ENCODE data around the gene PLXNA4.

Gene PLXNA4

GRCh38 chr7:132161976-132162375 lies 414.3 kb downstream of the PLXNA4 start:
- H3K27ac ChIP-seq (replicated peaks), result no peak overlapping the region
- H3K27me3 ChIP-seq (ENCODE audit: insufficient read depth, poor library complexity, severe bottlenecking), result no peaks in the 10 kb centered on the region
- no peak overlapping the region for H3K4me3 ChIP-seq (replicated peaks; ENCODE audit: insufficient read depth, low read length)
- TF ChIP-seq, protein P1, sequence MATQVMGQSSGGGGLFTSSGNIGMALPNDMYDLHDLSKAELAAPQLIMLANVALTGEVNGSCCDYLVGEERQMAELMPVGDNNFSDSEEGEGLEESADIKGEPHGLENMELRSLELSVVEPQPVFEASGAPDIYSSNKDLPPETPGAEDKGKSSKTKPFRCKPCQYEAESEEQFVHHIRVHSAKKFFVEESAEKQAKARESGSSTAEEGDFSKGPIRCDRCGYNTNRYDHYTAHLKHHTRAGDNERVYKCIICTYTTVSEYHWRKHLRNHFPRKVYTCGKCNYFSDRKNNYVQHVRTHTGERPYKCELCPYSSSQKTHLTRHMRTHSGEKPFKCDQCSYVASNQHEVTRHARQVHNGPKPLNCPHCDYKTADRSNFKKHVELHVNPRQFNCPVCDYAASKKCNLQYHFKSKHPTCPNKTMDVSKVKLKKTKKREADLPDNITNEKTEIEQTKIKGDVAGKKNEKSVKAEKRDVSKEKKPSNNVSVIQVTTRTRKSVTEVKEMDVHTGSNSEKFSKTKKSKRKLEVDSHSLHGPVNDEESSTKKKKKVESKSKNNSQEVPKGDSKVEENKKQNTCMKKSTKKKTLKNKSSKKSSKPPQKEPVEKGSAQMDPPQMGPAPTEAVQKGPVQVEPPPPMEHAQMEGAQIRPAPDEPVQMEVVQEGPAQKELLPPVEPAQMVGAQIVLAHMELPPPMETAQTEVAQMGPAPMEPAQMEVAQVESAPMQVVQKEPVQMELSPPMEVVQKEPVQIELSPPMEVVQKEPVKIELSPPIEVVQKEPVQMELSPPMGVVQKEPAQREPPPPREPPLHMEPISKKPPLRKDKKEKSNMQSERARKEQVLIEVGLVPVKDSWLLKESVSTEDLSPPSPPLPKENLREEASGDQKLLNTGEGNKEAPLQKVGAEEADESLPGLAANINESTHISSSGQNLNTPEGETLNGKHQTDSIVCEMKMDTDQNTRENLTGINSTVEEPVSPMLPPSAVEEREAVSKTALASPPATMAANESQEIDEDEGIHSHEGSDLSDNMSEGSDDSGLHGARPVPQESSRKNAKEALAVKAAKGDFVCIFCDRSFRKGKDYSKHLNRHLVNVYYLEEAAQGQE (IDR thresholded peaks at IDR 0.05; ENCODE audit: insufficient replicate concordance, low read depth), result no peak
- TF ChIP-seq SPI1 (IDR thresholded peaks at IDR 0.05; ENCODE audit: borderline replicate concordance, low read depth), result no peak
- no peak for TF ChIP-seq POLR2AphosphoS5 (IDR thresholded peaks at IDR 0.05; ENCODE audit: low read depth)
- no peak for TF ChIP-seq GABPA (IDR thresholded peaks at IDR 0.05; ENCODE audit: low read depth)
- TF ChIP-seq, protein P2, sequence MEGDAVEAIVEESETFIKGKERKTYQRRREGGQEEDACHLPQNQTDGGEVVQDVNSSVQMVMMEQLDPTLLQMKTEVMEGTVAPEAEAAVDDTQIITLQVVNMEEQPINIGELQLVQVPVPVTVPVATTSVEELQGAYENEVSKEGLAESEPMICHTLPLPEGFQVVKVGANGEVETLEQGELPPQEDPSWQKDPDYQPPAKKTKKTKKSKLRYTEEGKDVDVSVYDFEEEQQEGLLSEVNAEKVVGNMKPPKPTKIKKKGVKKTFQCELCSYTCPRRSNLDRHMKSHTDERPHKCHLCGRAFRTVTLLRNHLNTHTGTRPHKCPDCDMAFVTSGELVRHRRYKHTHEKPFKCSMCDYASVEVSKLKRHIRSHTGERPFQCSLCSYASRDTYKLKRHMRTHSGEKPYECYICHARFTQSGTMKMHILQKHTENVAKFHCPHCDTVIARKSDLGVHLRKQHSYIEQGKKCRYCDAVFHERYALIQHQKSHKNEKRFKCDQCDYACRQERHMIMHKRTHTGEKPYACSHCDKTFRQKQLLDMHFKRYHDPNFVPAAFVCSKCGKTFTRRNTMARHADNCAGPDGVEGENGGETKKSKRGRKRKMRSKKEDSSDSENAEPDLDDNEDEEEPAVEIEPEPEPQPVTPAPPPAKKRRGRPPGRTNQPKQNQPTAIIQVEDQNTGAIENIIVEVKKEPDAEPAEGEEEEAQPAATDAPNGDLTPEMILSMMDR (IDR thresholded peaks at IDR 0.05; ENCODE audit: insufficient read depth, low read length), result no peak
- DNase-seq (ENCODE audit: low read depth in 1 of 2, low spot score in 1 of 2), result no peak

DNA sequence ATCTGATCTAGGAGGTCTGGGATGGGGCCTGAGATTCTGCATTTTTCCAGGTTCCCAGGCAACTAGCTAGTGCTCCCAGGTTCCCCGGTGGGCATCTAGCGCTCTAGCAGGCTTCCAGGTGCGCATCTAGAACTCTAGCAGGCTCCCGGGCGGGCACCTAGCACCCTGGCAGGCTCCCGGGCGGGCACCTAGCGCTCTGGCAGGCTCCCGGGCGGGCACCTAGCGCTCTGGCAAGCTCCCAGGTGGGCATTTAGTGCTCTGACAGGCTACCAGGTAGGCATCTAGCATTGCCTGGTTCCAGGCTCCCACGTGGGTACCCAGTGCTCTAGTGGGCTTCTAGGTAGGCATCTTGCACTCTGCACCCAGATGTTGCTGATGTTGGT lies 414.7 kb downstream of the PLXNA4 start:
- no peak overlapping the region for H3K27ac ChIP-seq (replicated peaks)
- no peaks in the 10 kb centered on the region for H3K27me3 ChIP-seq (ENCODE audit: insufficient read depth, poor library complexity, severe bottlenecking)
- DNase-seq (ENCODE audit: low read depth in 1 of 2, low spot score in 1 of 2), result no peak
- H3K4me3 ChIP-seq (replicated peaks; ENCODE audit: insufficient read depth, low read length), result no peak overlapping the region
- TF ChIP-seq, protein P2 (IDR thresholded peaks at IDR 0.05; ENCODE audit: insufficient read depth, low read length), result no peak
- no peak for TF ChIP-seq POLR2AphosphoS5 (IDR thresholded peaks at IDR 0.05; ENCODE audit: low read depth)
- no peak for TF ChIP-seq SPI1 (IDR thresholded peaks at IDR 0.05; ENCODE audit: borderline replicate concordance, low read depth)
- TF ChIP-seq, protein P1 (IDR thresholded peaks at IDR 0.05; ENCODE audit: insufficient replicate concordance, low read depth), result no peak
- no peak for TF ChIP-seq GABPA (IDR thresholded peaks at IDR 0.05; ENCODE audit: low read depth)

GRCh38 chr7:132160611-132161532 lies 415.4 kb downstream of the PLXNA4 start:
- Histone ChIP-seq H3K27ac (replicated peaks) (no peak overlapping the region), H3K4me3 (replicated peaks; ENCODE audit: insufficient read depth, low read length) (no peak overlapping the region), H3K27me3 (ENCODE audit: insufficient read depth, poor library complexity, severe bottlenecking) (no peaks in the 10 kb centered on the region)
- no peak for DNase-seq (ENCODE audit: low read depth in 1 of 2, low spot score in 1 of 2)
- no peak for TF ChIP-seq GABPA (IDR thresholded peaks at IDR 0.05; ENCODE audit: low read depth)
- TF ChIP-seq, protein P1 (IDR thresholded peaks at IDR 0.05; ENCODE audit: insufficient replicate concordance, low read depth), result no peak
- TF ChIP-seq, protein P2 (IDR thresholded peaks at IDR 0.05; ENCODE audit: insufficient read depth, low read length), result no peak
- TF ChIP-seq SPI1 (IDR thresholded peaks at IDR 0.05; ENCODE audit: borderline replicate concordance, low read depth), result no peak
- TF ChIP-seq POLR2AphosphoS5 (IDR thresholded peaks at IDR 0.05; ENCODE audit: low read depth), result no peak
